ENCODE data around the gene SEC16B.

SEC16B gene

GRCh38 chr1:177937174-177937770, 32.6 kb downstream of the SEC16B start:
- no peak for DNase-seq

- no peak for DNase-seq
These were observed 34.0 kb downstream of the SEC16B start for GRCh38 chr1:177935638-177936415.

- no peak for DNase-seq
These were observed 34.9 kb downstream of the SEC16B start for GRCh38 chr1:177934927-177935326.

- no peak for DNase-seq
These were observed 35.4 kb downstream of the SEC16B start for GRCh38 chr1:177934461-177934860.

GRCh38 chr1:177933881-177934280, 36.0 kb downstream of the SEC16B start:
- no peak for DNase-seq

- DNase-seq, result no peak
These were observed 37.7 kb downstream of the SEC16B start for GRCh38 chr1:177932123-177932522.

GRCh38 chr1:177928952-177929351, 40.9 kb downstream of the SEC16B start:
- DNase-seq, result no peak

- no peak for DNase-seq
These were observed 41.7 kb downstream of the SEC16B start for GRCh38 chr1:177928194-177928593.

GRCh38 chr1:177927021-177927596, 42.7 kb downstream of the SEC16B start:
- no peak for DNase-seq

GRCh38 chr1:177926201-177926600, 43.7 kb downstream of the SEC16B start:
- DNase-seq, result no peak

- DNase-seq, result no peak
These were observed 44.9 kb downstream of the SEC16B start for GRCh38 chr1:177925006-177925405.

- no peak for DNase-seq
These were observed 46.4 kb downstream of the SEC16B start for GRCh38 chr1:177923441-177923840.

- no peak for DNase-seq
These were observed 47.6 kb downstream of the SEC16B start for GRCh38 chr1:177922209-177922608.

- no peak for DNase-seq
These were observed 48.3 kb downstream of the SEC16B start for GRCh38 chr1:177921590-177921989.

GRCh38 chr1:177920091-177920490, 49.8 kb downstream of the SEC16B start:
- DNase-seq, result no peak

GRCh38 chr1:177915641-177916040, 54.2 kb downstream of the SEC16B start:
- DNase-seq, result no peak

- no peak for DNase-seq
These were observed 55.3 kb downstream of the SEC16B start for GRCh38 chr1:177914603-177915002.

GRCh38 chr1:177913762-177914540, 55.9 kb downstream of the SEC16B start:
- no peak for DNase-seq

- DNase-seq, result no peak
These were observed 56.9 kb downstream of the SEC16B start for GRCh38 chr1:177912991-177913390.

GRCh38 chr1:177909416-177909815, 60.4 kb downstream of the SEC16B start:
- no peak for DNase-seq

GRCh38 chr1:177907000-177907399, 62.9 kb downstream of the SEC16B start:
- DNase-seq, result no peak

GRCh38 chr1:177905686-177906085, 64.2 kb downstream of the SEC16B start:
- DNase-seq, result no peak

GRCh38 chr1:177902266-177902665, 67.6 kb downstream of the SEC16B start:
- no peak for DNase-seq
